C4-2B (cell line): Measurements from ENCODE around the gene DHDDS.

Experiments
- CTCF ChIP-seq: fragments of 450-650 bp; conservative IDR thresholded peaks from 2 replicates; pipeline ENCODE4 v1.5.1; 2017; ENCODE audit warnings: mild to moderate bottlenecking
- ZFX ChIP-seq: fragments of 450-650 bp; IDR thresholded peaks from 2 replicates; pipeline ENCODE4 v1.6.1; 2017

GRCh38 chr1:26431979-26432695 is at the start of gene DHDDS:
- no peak for TF ChIP-seq CTCF
- no peak for TF ChIP-seq ZFX
